Measurements from ENCODE around the gene ASPHD2.

ASPHD2 gene

DNA sequence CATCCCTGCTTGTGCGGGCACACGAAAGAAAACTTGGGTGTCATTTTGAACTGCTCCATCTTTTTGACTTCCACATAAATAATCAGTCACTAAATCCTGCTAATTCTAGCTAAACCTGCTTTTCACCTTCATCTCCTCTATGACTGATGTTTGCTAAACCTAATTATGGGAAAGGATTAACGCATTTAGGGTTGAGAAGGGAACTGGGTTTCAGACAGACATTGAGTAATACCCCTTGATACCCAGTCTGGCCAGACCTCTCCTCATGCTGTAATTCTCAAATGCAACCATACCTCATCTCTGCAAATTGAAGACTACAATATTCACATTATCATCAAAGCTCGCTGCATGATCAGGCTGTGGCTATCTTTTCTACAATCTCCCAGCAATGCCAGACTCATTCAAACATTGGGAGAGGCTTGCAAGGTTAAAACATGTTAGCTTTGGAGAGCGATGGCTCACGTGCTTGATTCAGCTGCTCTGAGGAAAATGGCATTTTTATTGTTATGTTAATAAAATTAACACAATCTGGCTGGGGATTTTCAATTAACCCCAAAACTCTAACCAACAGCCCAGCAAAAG, 52.1 kb downstream of the ASPHD2 start:
- TF ChIP-seq SPI1 (IDR thresholded peaks at IDR 0.05; ENCODE audit: borderline replicate concordance, low read depth) (peak; percentile 17; the same call in 1 of the 2 replicates), POLR2AphosphoS5 (IDR thresholded peaks at IDR 0.05; ENCODE audit: low read depth) (no peak)
- Histone ChIP-seq H3K27ac (replicated peaks) (peak overlapping the region; percentile 91), H3K27me3 (ENCODE audit: insufficient read depth, poor library complexity, severe bottlenecking) (no peaks in the 10 kb centered on the region), H3K4me3 (replicated peaks; ENCODE audit: insufficient read depth, low read length) (peak overlapping the region; percentile 40; the same call in 1 of the 2 replicates)
- DNase-seq (ENCODE audit: low read depth in 1 of 2, low spot score in 1 of 2), result no peak

DNA sequence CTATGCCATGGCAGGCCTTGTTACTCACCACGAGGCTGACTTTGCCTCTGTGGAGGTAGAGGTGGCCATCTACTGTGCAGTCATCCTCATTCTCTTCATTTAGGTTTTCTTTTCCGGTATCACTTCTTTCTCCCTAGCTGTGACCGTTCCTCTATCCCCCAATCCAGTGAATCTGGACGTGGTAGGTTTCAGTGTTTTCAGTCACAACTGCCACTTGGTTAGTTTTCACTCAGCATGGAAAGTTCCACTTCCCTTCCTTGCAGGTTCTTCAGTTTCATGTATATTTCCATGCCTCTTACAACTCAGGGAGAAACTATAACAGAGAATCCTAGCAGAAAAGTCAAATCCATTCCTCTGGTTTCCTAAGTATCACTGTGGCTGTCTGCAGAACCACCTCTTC, 52.6 kb downstream of the ASPHD2 start:
- no peaks in the 10 kb centered on the region for H3K27me3 ChIP-seq (ENCODE audit: insufficient read depth, poor library complexity, severe bottlenecking)
- TF ChIP-seq POLR2AphosphoS5 (IDR thresholded peaks at IDR 0.05; ENCODE audit: low read depth) (no peak), SPI1 (IDR thresholded peaks at IDR 0.05; ENCODE audit: borderline replicate concordance, low read depth) (peak; percentile 44; the same call in 1 of the 2 replicates)
- H3K27ac ChIP-seq (replicated peaks), result peak overlapping the region; percentile 91
- DNase-seq (ENCODE audit: low read depth in 1 of 2, low spot score in 1 of 2), result no peak
- H3K4me3 ChIP-seq (replicated peaks; ENCODE audit: insufficient read depth, low read length), result no peak overlapping the region; the same call in 1 of the 2 replicates

- peak overlapping the region; percentile 91 for H3K27ac ChIP-seq (replicated peaks)
- H3K4me3 ChIP-seq (replicated peaks; ENCODE audit: insufficient read depth, low read length), result no peak overlapping the region; the same call in 1 of the 2 replicates
- H3K27me3 ChIP-seq (ENCODE audit: insufficient read depth, poor library complexity, severe bottlenecking), result no peaks in the 10 kb centered on the region
- peak in 1 of 2 experiments; percentile 16 for DNase-seq (ENCODE audit: low read depth in 1 of 2, low spot score in 1 of 2)
- TF ChIP-seq POLR2AphosphoS5 (IDR thresholded peaks at IDR 0.05; ENCODE audit: low read depth) (no peak), SPI1 (IDR thresholded peaks at IDR 0.05; ENCODE audit: borderline replicate concordance, low read depth) (peak; percentile 47; the same call in 1 of the 2 replicates)
Measured at GRCh38 chr22:26482161-26482560, 53.1 kb downstream of the ASPHD2 start.

DNA sequence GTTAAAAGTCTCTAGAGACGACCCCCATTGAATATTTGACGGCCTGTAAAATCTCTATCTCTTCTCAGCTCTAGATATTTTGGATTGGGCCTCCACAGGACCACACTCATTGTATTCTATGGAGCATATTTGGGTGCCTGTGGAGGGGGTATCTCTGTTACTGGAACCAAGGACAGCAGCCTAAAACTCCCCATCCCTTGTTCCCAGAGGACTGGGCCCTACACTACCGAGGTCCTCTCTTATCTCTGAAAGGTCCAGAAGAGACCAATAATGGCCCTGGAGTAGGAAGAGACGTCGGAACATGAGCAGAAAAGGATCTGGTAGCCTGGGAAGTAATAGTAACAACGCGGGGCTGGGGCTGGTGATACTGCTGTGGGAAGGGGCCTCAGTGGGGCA, 54.0 kb downstream of the ASPHD2 start:
- Histone ChIP-seq H3K27me3 (ENCODE audit: insufficient read depth, poor library complexity, severe bottlenecking) (no peaks in the 10 kb centered on the region), H3K27ac (replicated peaks) (peak overlapping the region; percentile 91), H3K4me3 (replicated peaks; ENCODE audit: insufficient read depth, low read length) (peak overlapping the region; percentile 84)
- no peak for DNase-seq (ENCODE audit: low read depth in 1 of 2, low spot score in 1 of 2)
- TF ChIP-seq, protein P1, sequence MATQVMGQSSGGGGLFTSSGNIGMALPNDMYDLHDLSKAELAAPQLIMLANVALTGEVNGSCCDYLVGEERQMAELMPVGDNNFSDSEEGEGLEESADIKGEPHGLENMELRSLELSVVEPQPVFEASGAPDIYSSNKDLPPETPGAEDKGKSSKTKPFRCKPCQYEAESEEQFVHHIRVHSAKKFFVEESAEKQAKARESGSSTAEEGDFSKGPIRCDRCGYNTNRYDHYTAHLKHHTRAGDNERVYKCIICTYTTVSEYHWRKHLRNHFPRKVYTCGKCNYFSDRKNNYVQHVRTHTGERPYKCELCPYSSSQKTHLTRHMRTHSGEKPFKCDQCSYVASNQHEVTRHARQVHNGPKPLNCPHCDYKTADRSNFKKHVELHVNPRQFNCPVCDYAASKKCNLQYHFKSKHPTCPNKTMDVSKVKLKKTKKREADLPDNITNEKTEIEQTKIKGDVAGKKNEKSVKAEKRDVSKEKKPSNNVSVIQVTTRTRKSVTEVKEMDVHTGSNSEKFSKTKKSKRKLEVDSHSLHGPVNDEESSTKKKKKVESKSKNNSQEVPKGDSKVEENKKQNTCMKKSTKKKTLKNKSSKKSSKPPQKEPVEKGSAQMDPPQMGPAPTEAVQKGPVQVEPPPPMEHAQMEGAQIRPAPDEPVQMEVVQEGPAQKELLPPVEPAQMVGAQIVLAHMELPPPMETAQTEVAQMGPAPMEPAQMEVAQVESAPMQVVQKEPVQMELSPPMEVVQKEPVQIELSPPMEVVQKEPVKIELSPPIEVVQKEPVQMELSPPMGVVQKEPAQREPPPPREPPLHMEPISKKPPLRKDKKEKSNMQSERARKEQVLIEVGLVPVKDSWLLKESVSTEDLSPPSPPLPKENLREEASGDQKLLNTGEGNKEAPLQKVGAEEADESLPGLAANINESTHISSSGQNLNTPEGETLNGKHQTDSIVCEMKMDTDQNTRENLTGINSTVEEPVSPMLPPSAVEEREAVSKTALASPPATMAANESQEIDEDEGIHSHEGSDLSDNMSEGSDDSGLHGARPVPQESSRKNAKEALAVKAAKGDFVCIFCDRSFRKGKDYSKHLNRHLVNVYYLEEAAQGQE (IDR thresholded peaks at IDR 0.05; ENCODE audit: insufficient replicate concordance, low read depth), result peak; percentile 80
- TF ChIP-seq POLR2AphosphoS5 (IDR thresholded peaks at IDR 0.05; ENCODE audit: low read depth) (no peak), SPI1 (IDR thresholded peaks at IDR 0.05; ENCODE audit: borderline replicate concordance, low read depth) (no peak), GABPA (IDR thresholded peaks at IDR 0.05; ENCODE audit: low read depth) (no peak)

DNA sequence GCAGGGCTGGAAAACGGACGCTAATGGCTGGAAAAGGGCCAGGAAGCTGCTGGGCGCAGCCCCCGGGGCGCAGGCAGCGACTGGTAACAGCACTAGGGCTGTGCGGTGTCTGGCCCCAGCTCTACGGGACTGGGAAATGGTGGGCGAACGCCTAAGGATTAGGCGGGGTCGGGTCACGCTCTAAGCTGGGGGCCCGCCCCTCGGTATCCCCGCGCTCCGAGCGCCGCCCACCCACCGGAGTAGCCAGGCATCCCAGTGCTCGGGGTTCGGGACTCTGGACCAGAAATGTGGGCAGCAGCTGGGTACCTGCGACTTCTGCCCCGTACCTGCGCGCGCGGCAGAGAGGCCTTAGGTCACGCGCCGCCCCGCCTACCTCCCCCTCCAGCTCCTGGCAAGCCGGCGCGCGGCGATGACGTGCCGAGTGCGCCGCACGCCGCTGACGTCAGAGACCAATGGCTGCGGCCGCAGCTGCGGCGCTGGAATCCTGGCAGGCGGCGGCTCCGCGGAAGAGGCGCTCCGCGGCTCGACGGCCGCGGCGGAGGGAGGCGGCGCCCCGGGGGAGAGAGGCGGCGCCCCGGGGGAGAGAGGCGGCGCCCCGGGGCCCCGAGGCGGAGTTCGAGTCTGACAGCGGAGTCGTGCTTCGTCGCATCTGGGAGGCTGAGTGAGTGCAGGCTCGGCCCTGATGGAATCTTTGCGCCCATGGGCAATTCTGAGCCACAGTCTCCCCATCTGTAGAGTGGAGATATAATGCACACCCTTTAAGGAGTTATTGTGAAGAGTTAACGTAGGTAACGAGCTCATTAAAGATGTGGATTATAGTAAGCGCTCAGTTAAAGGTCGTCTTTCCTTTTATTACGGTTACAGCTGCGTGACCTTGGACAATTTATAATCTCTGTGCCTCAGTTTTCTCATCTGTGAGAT, 54.6 kb downstream of the ASPHD2 start, which contains the start of the genes HPS4 and SRRD:
Gene HPS4 (minus strand): TSS at position 345 of the 921 bp plus-strand sequence. CDS start 2,021 bp downstream, outside the sequence.
Gene SRRD (plus strand): TSS at position 439 of the 921 bp plus-strand sequence. CDS start 14 bp downstream, at position 453.
- peak within 1 kb of the TSS; percentile 84 for H3K4me3 ChIP-seq (replicated peaks; ENCODE audit: insufficient read depth, low read length)
- no peak for TF ChIP-seq SPI1 (IDR thresholded peaks at IDR 0.05; ENCODE audit: borderline replicate concordance, low read depth)
- TF ChIP-seq, protein P1 (IDR thresholded peaks at IDR 0.05; ENCODE audit: insufficient replicate concordance, low read depth), result peak; percentile 29
- TF ChIP-seq POLR2AphosphoS5 (IDR thresholded peaks at IDR 0.05; ENCODE audit: low read depth), result peak; percentile 86
- TF ChIP-seq GABPA (IDR thresholded peaks at IDR 0.05; ENCODE audit: low read depth), result no peak
- no peak for TF ChIP-seq CTCF (IDR thresholded peaks at IDR 0.05; ENCODE audit: insufficient read depth, low read length)
- DNase-seq (ENCODE audit: low read depth in 1 of 2, low spot score in 1 of 2), result peak; percentile 86 to 92
- no peaks in the 10 kb centered on the region for H3K27me3 ChIP-seq (ENCODE audit: insufficient read depth, poor library complexity, severe bottlenecking)
- H3K27ac ChIP-seq (replicated peaks), result peak within 1 kb of the TSS; percentile 91
